WTC11 (cell line): ENCODE measurements around the gene PARVB.

Source experiments
- CREB1 ChIP-seq: sonication (generic); formaldehyde crosslinking; IDR thresholded peaks from 2 replicates; pipeline ENCODE4 v1.8.0; 2023; ENCODE audit warnings: mild to moderate bottlenecking, missing genetic modification reagents
- CTCF ChIP-seq: fragments of 200-600 bp; IDR thresholded peaks from 2 replicates; pipeline ENCODE4 v1.8.0; 2022; ENCODE audit warnings: antibody characterized with exemption
- ESRRA ChIP-seq: sonication (generic); formaldehyde crosslinking; IDR thresholded peaks from 2 replicates; pipeline ENCODE4 v1.8.1; 2022; ENCODE audit warnings: mild to moderate bottlenecking, missing genetic modification reagents, borderline replicate concordance
- FOXJ3 ChIP-seq: sonication (generic); formaldehyde crosslinking; IDR thresholded peaks from 2 replicates; pipeline ENCODE4 v1.9.0; 2021; ENCODE audit warnings: missing genetic modification reagents, mild to moderate bottlenecking, borderline replicate concordance
- FOXP4 ChIP-seq: sonication (generic); formaldehyde crosslinking; IDR thresholded peaks from 2 replicates; pipeline ENCODE4 v1.8.0; 2022; ENCODE audit warnings: mild to moderate bottlenecking, missing genetic modification reagents
- KAT7 ChIP-seq: sonication (generic); formaldehyde crosslinking; IDR thresholded peaks from 2 replicates; pipeline ENCODE4 v1.8.1; 2023; ENCODE audit warnings: missing genetic modification reagents, mild to moderate bottlenecking, borderline replicate concordance
- NFYB ChIP-seq: sonication (generic); formaldehyde crosslinking; conservative IDR thresholded peaks from 2 replicates; pipeline ENCODE4 v1.8.0; 2022; ENCODE audit warnings: low read depth, missing genetic modification reagents
- PRDM15 ChIP-seq: sonication (generic); formaldehyde crosslinking; IDR thresholded peaks from 2 replicates; pipeline ENCODE4 v1.8.0; 2022; ENCODE audit warnings: missing genetic modification reagents
- SP1 ChIP-seq: sonication (generic); formaldehyde crosslinking; conservative IDR thresholded peaks from 2 replicates; pipeline ENCODE4 v1.8.1; 2022; ENCODE audit warnings: missing genetic modification reagents

GRCh38 chr22:44159811-44160210 is 135.7 kb downstream of the PARVB start:
- TF ChIP-seq CREB1 (CRISPR knock-in tag) (no peak), CTCF (no peak), FOXP4 (CRISPR knock-in tag) (no peak), SP1 (CRISPR knock-in tag) (no peak), NFYB (CRISPR knock-in tag) (no peak), PRDM15 (CRISPR knock-in tag) (no peak), FOXJ3 (CRISPR knock-in tag) (no peak), KAT7 (CRISPR knock-in tag) (no peak), ESRRA (CRISPR knock-in tag) (no peak)
